Measurements from ENCODE around the gene PCYT1B.
"Not testable (repeated sequence)": the region's sequence is repeated elsewhere in the genome, so short reads cannot be mapped to it uniquely, and the experiment has no call there.

The PCYT1B gene

DNA sequence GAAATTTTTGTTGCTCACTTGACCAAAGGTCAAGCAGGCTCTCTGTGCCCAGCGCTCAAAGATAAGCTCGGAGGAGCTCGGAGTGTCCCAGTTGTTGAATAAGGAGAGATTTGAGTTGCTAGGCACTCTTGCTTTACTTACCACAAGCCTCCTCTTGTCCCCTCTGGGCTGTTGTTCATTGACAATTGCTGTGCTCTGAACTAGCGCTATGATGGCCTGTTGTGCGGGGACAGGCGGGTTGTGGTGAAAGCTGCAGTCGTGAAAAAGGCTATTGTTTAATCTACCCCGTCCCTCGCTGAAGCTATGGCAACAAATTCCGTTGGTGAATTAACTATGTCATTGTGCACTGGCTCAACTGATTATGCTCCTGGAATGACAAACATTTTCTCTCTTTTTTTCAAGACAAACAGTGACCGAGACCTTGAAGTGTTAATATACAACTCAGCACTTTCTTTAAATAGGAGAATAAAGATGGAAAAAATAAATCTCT, 25.6 kb upstream of the PCYT1B start:
- Histone ChIP-seq H3K9me3 (ENCODE audit: control insufficient read depth in 5 of 5, low read length in 5 of 5) (no peaks in the 10 kb centered on the region), H3K9ac (ENCODE audit: low read length in 5 of 5) (no peak overlapping the region), H3K4me3 (ENCODE audit: low read depth in 1 of 5, low read length in 5 of 5) (no peak overlapping the region), H3K36me3 (ENCODE audit: control insufficient read depth in 5 of 5, insufficient read depth in 5 of 5, low read length in 5 of 5) (no peaks in the 10 kb centered on the region), H3K4me1 (ENCODE audit: control insufficient read depth in 5 of 5, insufficient read depth in 5 of 5, low read length in 5 of 5) (no peaks in the 10 kb centered on the region), H3K27ac (ENCODE audit: low read depth, low read length) (no peak overlapping the region), H3K27me3 (ENCODE audit: control insufficient read depth in 5 of 5, insufficient read depth in 4 of 5, low read length in 5 of 5) (peaks cover 0 to 17% (median 5%) of the 10 kb centered on the region in 5 donors)

DNA sequence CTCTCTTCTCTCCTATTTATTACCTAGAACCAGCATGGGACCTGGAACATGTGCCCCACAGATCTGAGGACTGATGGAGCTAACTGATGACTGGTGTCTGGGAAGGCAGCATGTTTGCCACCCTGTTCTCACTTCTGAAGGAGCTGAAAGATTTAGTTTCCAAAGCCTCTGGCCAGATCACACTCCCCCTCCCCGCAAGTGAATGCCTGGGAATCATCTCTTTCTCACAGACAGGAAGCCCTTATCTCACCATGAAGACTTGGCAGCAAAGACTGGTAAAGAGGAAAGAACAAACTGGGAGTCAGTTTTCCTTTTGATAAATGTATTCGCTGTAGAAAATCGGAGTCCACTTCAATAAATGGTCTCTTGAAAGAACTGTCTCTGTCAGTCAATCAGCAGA, 21.0 kb upstream of the PCYT1B start:
- Histone ChIP-seq H3K4me1 (ENCODE audit: control insufficient read depth in 5 of 5, insufficient read depth in 5 of 5, low read length in 5 of 5) (no peaks in the 10 kb centered on the region), H3K4me3 (ENCODE audit: low read depth in 1 of 5, low read length in 5 of 5) (no peak overlapping the region), H3K9ac (ENCODE audit: low read length in 5 of 5) (no peak overlapping the region), H3K36me3 (ENCODE audit: control insufficient read depth in 5 of 5, insufficient read depth in 5 of 5, low read length in 5 of 5) (no peaks in the 10 kb centered on the region), H3K9me3 (ENCODE audit: control insufficient read depth in 5 of 5, low read length in 5 of 5) (no peaks in the 10 kb centered on the region), H3K27ac (ENCODE audit: low read depth, low read length) (no peak overlapping the region), H3K27me3 (ENCODE audit: control insufficient read depth in 5 of 5, insufficient read depth in 4 of 5, low read length in 5 of 5) (peaks cover 0 to 2% (median 0%) of the 10 kb centered on the region in 5 donors)

DNA sequence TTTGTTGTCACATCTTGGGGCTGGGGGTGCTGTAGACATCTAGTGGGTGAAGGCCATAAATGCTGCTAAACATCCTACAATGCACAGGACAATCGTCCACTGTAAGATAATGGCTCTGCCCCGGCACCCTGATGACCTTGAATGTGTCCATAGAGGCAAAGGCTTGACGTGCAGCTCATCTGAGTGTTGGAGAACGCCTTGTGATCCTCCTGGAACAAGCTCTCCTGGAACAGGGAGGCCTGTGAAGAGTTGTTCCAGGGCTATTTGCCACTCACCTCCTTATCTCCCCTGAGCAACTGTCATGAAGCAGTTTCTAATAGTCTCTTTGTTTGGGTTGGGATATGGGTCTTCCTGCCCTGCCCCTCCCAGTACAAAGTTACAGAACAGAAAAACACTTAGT, 15.2 kb upstream of the PCYT1B start:
- no peak overlapping the region for H3K9ac ChIP-seq (ENCODE audit: low read length in 5 of 5)
- peaks cover 0 to 4% (median 2%) of the 10 kb centered on the region in 5 donors for H3K27me3 ChIP-seq (ENCODE audit: control insufficient read depth in 5 of 5, insufficient read depth in 4 of 5, low read length in 5 of 5)
- H3K9me3 ChIP-seq (ENCODE audit: control insufficient read depth in 5 of 5, low read length in 5 of 5), result no peaks in the 10 kb centered on the region
- H3K4me1 ChIP-seq (ENCODE audit: control insufficient read depth in 5 of 5, insufficient read depth in 5 of 5, low read length in 5 of 5), result no peaks in the 10 kb centered on the region
- no peaks in the 10 kb centered on the region for H3K36me3 ChIP-seq (ENCODE audit: control insufficient read depth in 5 of 5, insufficient read depth in 5 of 5, low read length in 5 of 5)
- no peak overlapping the region for H3K27ac ChIP-seq (ENCODE audit: low read depth, low read length)
- no peak overlapping the region for H3K4me3 ChIP-seq (ENCODE audit: low read depth in 1 of 5, low read length in 5 of 5)

DNA sequence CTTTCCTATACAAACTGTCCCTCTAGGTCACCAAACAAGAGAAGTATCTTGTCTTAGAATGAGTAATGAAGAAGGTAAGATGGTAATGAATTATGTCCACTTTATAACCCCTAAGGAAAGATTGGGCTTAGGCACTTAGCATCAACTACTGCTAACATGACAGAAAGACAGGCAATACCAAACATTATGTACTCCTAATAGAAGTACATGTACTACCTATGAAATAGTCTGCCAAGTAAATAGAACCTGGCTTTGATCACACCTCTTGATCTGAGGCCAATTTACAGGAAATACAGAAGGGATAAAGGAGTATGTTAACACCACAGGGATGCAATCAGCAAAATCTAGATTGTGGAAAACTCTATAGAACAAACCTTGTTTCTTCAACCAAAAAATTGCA, 14.1 kb upstream of the PCYT1B start:
- Histone ChIP-seq H3K36me3 (ENCODE audit: control insufficient read depth in 5 of 5, insufficient read depth in 5 of 5, low read length in 5 of 5) (no peaks in the 10 kb centered on the region), H3K27ac (ENCODE audit: low read depth, low read length) (no peak overlapping the region), H3K4me1 (ENCODE audit: control insufficient read depth in 5 of 5, insufficient read depth in 5 of 5, low read length in 5 of 5) (no peaks in the 10 kb centered on the region), H3K9ac (ENCODE audit: low read length in 5 of 5) (no peak overlapping the region), H3K9me3 (ENCODE audit: control insufficient read depth in 5 of 5, low read length in 5 of 5) (no peaks in the 10 kb centered on the region), H3K27me3 (ENCODE audit: control insufficient read depth in 5 of 5, insufficient read depth in 4 of 5, low read length in 5 of 5) (peaks cover 0 to 4% (median 0%) of the 10 kb centered on the region in 5 donors), H3K4me3 (ENCODE audit: low read depth in 1 of 5, low read length in 5 of 5) (no peak overlapping the region)

DNA sequence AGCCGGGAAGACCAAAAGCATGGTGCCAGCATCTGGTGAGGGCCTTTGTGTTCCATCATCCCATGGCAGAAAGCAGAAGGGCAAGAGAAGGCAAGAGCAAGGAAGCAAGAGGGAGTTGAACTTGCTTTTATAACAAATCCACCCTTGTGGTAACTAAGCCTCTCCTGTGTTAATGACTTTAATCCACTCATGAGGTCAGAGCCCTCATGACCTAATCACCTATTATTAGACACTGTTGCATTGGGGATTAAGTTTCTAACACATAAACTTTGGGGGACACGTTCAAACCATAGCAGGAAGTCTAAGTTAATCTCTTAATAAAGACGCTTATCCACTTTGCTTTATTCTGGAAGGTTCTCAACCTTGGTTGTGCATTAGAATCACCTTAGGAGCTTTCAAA, 12.5 kb upstream of the PCYT1B start:
- no peak overlapping the region for H3K9ac ChIP-seq (ENCODE audit: low read length in 5 of 5)
- H3K4me3 ChIP-seq (ENCODE audit: low read depth in 1 of 5, low read length in 5 of 5), result no peak overlapping the region
- no peaks in the 10 kb centered on the region for H3K4me1 ChIP-seq (ENCODE audit: control insufficient read depth in 5 of 5, insufficient read depth in 5 of 5, low read length in 5 of 5)
- H3K36me3 ChIP-seq (ENCODE audit: control insufficient read depth in 5 of 5, insufficient read depth in 5 of 5, low read length in 5 of 5), result no peaks in the 10 kb centered on the region
- no peaks in the 10 kb centered on the region for H3K9me3 ChIP-seq (ENCODE audit: control insufficient read depth in 5 of 5, low read length in 5 of 5)
- peaks cover 0 to 4% (median 0%) of the 10 kb centered on the region in 5 donors for H3K27me3 ChIP-seq (ENCODE audit: control insufficient read depth in 5 of 5, insufficient read depth in 4 of 5, low read length in 5 of 5)
- no peak overlapping the region for H3K27ac ChIP-seq (ENCODE audit: low read depth, low read length)

DNA sequence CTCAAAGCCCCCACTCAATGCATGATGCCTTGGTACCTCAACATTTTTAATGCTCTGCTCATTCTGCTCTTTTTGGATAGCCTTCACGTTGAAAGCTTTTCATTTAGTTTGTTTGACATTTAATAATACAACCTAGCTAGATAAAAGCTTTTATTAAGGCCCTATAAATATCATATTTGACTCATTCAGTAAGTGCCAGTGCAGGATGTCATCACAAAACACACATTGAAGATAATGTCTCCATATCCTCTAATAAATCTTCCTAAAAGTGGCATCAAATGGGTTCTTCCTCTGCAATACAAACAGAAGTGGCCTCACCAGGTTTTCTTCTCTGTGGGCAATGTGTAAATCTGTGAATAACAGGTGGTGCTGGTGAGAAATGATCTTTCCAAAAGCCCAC, 12.0 kb upstream of the PCYT1B start:
- Histone ChIP-seq H3K27ac (ENCODE audit: low read depth, low read length) (no peak overlapping the region), H3K27me3 (ENCODE audit: control insufficient read depth in 5 of 5, insufficient read depth in 4 of 5, low read length in 5 of 5) (peaks cover 0 to 4% (median 0%) of the 10 kb centered on the region in 5 donors), H3K9ac (ENCODE audit: low read length in 5 of 5) (no peak overlapping the region), H3K36me3 (ENCODE audit: control insufficient read depth in 5 of 5, insufficient read depth in 5 of 5, low read length in 5 of 5) (no peaks in the 10 kb centered on the region), H3K4me3 (ENCODE audit: low read depth in 1 of 5, low read length in 5 of 5) (no peak overlapping the region), H3K4me1 (ENCODE audit: control insufficient read depth in 5 of 5, insufficient read depth in 5 of 5, low read length in 5 of 5) (no peaks in the 10 kb centered on the region), H3K9me3 (ENCODE audit: control insufficient read depth in 5 of 5, low read length in 5 of 5) (no peaks in the 10 kb centered on the region)

DNA sequence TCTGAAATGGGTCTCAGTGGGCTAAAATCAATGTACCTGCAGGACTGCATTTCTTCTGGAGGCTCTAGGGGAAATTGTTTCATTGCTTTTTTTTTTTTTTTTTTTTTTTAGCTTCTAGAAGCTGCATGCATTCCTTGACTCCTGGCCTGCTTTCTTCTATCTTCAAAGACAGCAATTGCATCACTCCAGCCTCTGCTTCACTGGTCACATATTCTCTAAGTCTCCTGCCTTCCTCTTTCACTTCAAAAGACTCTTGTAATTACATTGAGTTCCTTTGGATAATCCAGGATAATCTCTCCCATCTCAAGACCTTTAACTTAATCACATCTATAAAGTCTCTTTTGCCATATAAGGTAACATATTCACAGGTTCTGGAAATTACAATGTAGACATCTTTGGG, 11.3 kb upstream of the PCYT1B start:
- no peak overlapping the region for H3K9ac ChIP-seq (ENCODE audit: low read length in 5 of 5)
- H3K9me3 ChIP-seq (ENCODE audit: control insufficient read depth in 5 of 5, low read length in 5 of 5), result no peaks in the 10 kb centered on the region
- no peaks in the 10 kb centered on the region for H3K4me1 ChIP-seq (ENCODE audit: control insufficient read depth in 5 of 5, insufficient read depth in 5 of 5, low read length in 5 of 5)
- H3K27me3 ChIP-seq (ENCODE audit: control insufficient read depth in 5 of 5, insufficient read depth in 4 of 5, low read length in 5 of 5), result peaks cover 0 to 4% (median 0%) of the 10 kb centered on the region in 5 donors
- H3K36me3 ChIP-seq (ENCODE audit: control insufficient read depth in 5 of 5, insufficient read depth in 5 of 5, low read length in 5 of 5), result no peaks in the 10 kb centered on the region
- no peak overlapping the region for H3K27ac ChIP-seq (ENCODE audit: low read depth, low read length)
- H3K4me3 ChIP-seq (ENCODE audit: low read depth in 1 of 5, low read length in 5 of 5), result no peak overlapping the region

DNA sequence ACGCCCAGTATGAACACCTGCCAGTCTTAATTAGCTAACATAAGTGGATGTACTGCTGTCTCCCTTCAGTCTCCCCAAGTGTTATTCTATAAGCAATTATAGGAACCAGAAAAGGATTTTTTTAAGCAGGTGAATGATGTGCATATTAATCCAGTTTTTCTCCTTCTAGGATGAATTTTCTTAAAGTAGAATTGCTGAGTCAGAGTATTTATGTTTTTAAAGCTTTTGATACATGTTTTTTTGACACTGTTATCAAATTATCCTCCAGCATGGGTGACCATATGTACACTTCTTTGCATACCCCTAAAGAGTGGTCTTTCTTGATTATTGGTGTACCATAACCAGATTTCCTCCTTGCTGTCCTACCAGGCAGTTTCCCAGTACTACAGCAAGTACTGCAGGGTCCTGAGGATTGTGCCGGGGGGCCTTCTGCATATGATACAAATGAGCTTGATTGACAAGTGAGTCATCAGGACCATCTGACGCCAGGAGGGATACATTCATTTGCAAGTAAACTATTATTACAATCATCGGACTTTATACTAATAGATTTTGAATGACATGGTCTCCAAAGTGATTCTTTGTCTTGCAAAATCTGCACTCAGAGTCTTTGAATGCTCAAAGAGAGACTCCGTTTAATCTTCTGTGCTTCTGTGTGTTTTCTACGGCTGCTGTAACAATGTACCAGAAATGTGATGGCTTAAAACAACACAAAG, 10.7 kb upstream of the PCYT1B start:
- H3K9ac ChIP-seq (ENCODE audit: low read length in 5 of 5), result no peak overlapping the region
- no peaks in the 10 kb centered on the region for H3K36me3 ChIP-seq (ENCODE audit: control insufficient read depth in 5 of 5, insufficient read depth in 5 of 5, low read length in 5 of 5)
- no peaks in the 10 kb centered on the region for H3K9me3 ChIP-seq (ENCODE audit: control insufficient read depth in 5 of 5, low read length in 5 of 5)
- H3K27me3 ChIP-seq (ENCODE audit: control insufficient read depth in 5 of 5, insufficient read depth in 4 of 5, low read length in 5 of 5), result peaks cover 0 to 4% (median 0%) of the 10 kb centered on the region in 5 donors
- no peaks in the 10 kb centered on the region for H3K4me1 ChIP-seq (ENCODE audit: control insufficient read depth in 5 of 5, insufficient read depth in 5 of 5, low read length in 5 of 5)
- H3K4me3 ChIP-seq (ENCODE audit: low read depth in 1 of 5, low read length in 5 of 5), result no peak overlapping the region
- no peak overlapping the region for H3K27ac ChIP-seq (ENCODE audit: low read depth, low read length)

DNA sequence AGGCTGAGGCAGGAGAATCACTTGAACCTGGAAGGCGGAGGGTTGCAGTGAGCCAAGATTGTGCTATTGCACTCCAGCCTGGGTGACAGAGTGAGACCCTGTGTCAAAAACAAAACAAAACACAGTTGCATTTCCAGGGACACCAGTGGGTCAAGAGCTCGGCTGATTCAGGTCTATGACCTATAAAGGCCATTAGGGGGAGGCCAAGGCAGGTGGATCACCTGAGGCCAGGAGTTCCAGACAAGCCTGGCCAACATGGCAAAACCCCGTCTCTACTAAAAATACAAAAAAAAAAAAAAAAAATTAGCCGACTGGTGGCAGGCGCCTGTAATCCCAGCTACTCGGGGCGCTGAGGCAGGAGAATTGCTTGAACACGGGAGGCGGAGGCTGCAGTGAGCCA, 8.5 kb upstream of the PCYT1B start:
- H3K36me3 ChIP-seq (ENCODE audit: control insufficient read depth in 5 of 5, insufficient read depth in 5 of 5, low read length in 5 of 5); H3K9ac ChIP-seq (ENCODE audit: low read length in 5 of 5); H3K4me3 ChIP-seq (ENCODE audit: low read depth in 1 of 5, low read length in 5 of 5); H3K27ac ChIP-seq (ENCODE audit: low read depth, low read length); H3K4me1 ChIP-seq (ENCODE audit: control insufficient read depth in 5 of 5, insufficient read depth in 5 of 5, low read length in 5 of 5); H3K27me3 ChIP-seq (ENCODE audit: control insufficient read depth in 5 of 5, insufficient read depth in 4 of 5, low read length in 5 of 5); H3K9me3 ChIP-seq (ENCODE audit: control insufficient read depth in 5 of 5, low read length in 5 of 5): not testable (repeated sequence)

DNA sequence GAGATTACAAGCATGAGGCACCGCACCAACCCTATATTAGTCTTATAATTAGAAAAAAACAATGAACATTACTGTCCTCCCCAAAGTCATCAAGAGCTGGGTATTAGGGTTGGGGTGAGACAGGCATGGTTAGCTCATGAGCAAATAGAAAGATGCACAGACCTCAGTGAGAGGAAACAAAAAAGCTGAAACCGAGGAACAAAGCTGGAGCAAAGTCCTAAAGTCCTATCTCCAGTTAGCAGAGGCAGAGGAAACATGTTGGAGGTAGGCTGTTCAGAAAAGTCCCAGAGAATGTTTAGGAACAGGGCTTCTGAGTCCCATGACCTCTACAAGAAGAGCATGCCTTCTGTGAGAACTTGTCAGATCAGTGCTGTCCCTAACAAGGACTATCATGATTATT, 4.6 kb upstream of the PCYT1B start:
- Histone ChIP-seq H3K9me3 (ENCODE audit: control insufficient read depth in 5 of 5, low read length in 5 of 5) (no peaks in the 10 kb centered on the region), H3K36me3 (ENCODE audit: control insufficient read depth in 5 of 5, insufficient read depth in 5 of 5, low read length in 5 of 5) (no peaks in the 10 kb centered on the region), H3K27me3 (ENCODE audit: control insufficient read depth in 5 of 5, insufficient read depth in 4 of 5, low read length in 5 of 5) (peaks cover 0 to 20% (median 12%) of the 10 kb centered on the region in 5 donors), H3K4me1 (ENCODE audit: control insufficient read depth in 5 of 5, insufficient read depth in 5 of 5, low read length in 5 of 5) (peaks cover 2 to 11% (median 8%) of the 10 kb centered on the region in 5 donors), H3K27ac (ENCODE audit: low read depth, low read length) (no peak overlapping the region), H3K9ac (ENCODE audit: low read length in 5 of 5) (no peak overlapping the region), H3K4me3 (ENCODE audit: low read depth in 1 of 5, low read length in 5 of 5) (no peak overlapping the region)
